GM12878 (cell line): ENCODE data around the gene RBPJ.

Experiments
- CTCF ChIP-seq, 3 experiments: IDR thresholded peaks in 2 of 3; conservative IDR thresholded peaks in 1 of 3; 2 replicates each; pipeline ENCODE4 v1.5.1; 2011; ENCODE audit warnings: low read depth in 3 of 3, low read length in 3 of 3, mild to moderate bottlenecking in 3 of 3, control low read depth in 2 of 3, moderate library complexity in 2 of 3, inconsistent platforms in 1 of 3, mixed read lengths in 1 of 3; ENCODE audit not compliant: control insufficient read depth in 2 of 3, insufficient read depth in 1 of 3; ENCODE audit errors: extremely low read depth in 1 of 3
- GABPA ChIP-seq: IDR thresholded peaks from 2 replicates; pipeline ENCODE4 v1.6.1; 2014; ENCODE audit warnings: antibody characterized with exemption, low read depth, mild to moderate bottlenecking, inconsistent platforms
- NFIC ChIP-seq: IDR thresholded peaks from 2 replicates; pipeline ENCODE4 v1.6.1; 2012; ENCODE audit warnings: low read depth, mild to moderate bottlenecking, inconsistent platforms, low read length, moderate library complexity

GRCh38 chr4:26413582-26413981, 92.8 kb downstream of the RBPJ start:
- 0 out of 6 replicates have a peak, but pooled peaks of 1 of the 3 experiments have one; percentile 3 for TF ChIP-seq CTCF (IDR thresholded peaks at IDR 0.05 in 2 of 3, conservative IDR thresholded peaks at IDR 0.05 in 1 of 3; ENCODE audit: control insufficient read depth in 2 of 3, extremely low read depth in 1 of 3, insufficient read depth in 1 of 3, low read depth in 3 of 3, low read length in 3 of 3)
- no peak for TF ChIP-seq GABPA
- no peak for TF ChIP-seq NFIC
